Loucy (cell line): Measurements from ENCODE around the gene ADAMTS7.

Experiments used
- CTCF ChIP-seq: fragments of 200-600 bp; sonication (generic); conservative IDR thresholded peaks from 2 replicates; pipeline ENCODE4 v1.5.1; 2014; ENCODE audit warnings: mild to moderate bottlenecking, antibody characterized with exemption, low read length
- EZH2phosphoT487 ChIP-seq: fragments of 200-600 bp; IDR thresholded peaks from 2 replicates; pipeline ENCODE4 v1.6.1; 2018; ENCODE audit warnings: antibody characterized with exemption, mild to moderate bottlenecking, moderate library complexity, borderline replicate concordance

GRCh38 chr15:78709263-78709882 lies 101.9 kb downstream of the ADAMTS7 start:
- peak; percentile 85 for TF ChIP-seq CTCF
- no peak for TF ChIP-seq EZH2phosphoT487
